BJ (cell line): ENCODE data around the gene KLHL13. TPM values are rescaled to one million over a fixed set of nuclear protein-coding genes. Genes with fewer than 3 reads are reported as not detected.

Source experiments
- CTCF ChIA-PET: fragments of 350-600 bp; formaldehyde crosslinking; extraction: SDS; loops from one replicate; lab custom pipeline; 2021; ENCODE audit warnings: antibody characterized with exemption, inconsistent platforms; lab: Yijun Ruan, JAX
- POLR2A ChIA-PET: fragments of 300-600 bp; sonication (Branson Sonifier 250); formaldehyde crosslinking; extraction: SDS; loops from one replicate; lab custom pipeline; 2021; ENCODE audit warnings: antibody characterized with exemption; lab: Charles Lee
- DNase-seq: peaks from one replicate; pipeline ENCODE4 v3.0.0-alpha.2; 2011; ENCODE audit warnings: low read depth
- H3K27me3 ChIP-seq: 2 replicates; pipeline ENCODE4 v1.6.0; 2011; ENCODE audit warnings: low read length; ENCODE audit not compliant: control insufficient read depth, insufficient read depth
- H3K36me3 ChIP-seq: 2 replicates; pipeline ENCODE4 v1.5.1; 2011; ENCODE audit warnings: low read length; ENCODE audit not compliant: control insufficient read depth, insufficient read depth
- H3K4me3 ChIP-seq: 2 replicates; pipeline ENCODE4 v1.5.1; 2011; ENCODE audit warnings: low read depth, mild to moderate bottlenecking, control low read depth, low read length
- polyA plus RNA-seq: library from polyadenylated mRNA; depleted of rRNA; stranded (reverse); fragments of >200 nt; gene quantifications from 2 replicates; pipeline ENCODE4 v1.2.3, GENCODE V29; 2011; rRNA removed
- small RNA-seq: library from RNA; depleted of rRNA; stranded (forward); fragments of <200 nt; gene quantifications from one replicate; pipeline ENCODE3, GENCODE V24; 2012; ENCODE audit warnings: low replicate concordance, low read depth; ENCODE audit not compliant: insufficient read length
- TF ChIP-seq, protein P1 (sequence below): IDR thresholded peaks from 2 replicates; pipeline ENCODE4 v1.5.1; 2011; ENCODE audit warnings: low read depth, mild to moderate bottlenecking, control low read depth, inconsistent platforms, low read length, moderate library complexity; ENCODE audit not compliant: insufficient read depth

Gene KLHL13
- polyA plus RNA-seq, 1 experiment = 1.0 TPM

DNA sequence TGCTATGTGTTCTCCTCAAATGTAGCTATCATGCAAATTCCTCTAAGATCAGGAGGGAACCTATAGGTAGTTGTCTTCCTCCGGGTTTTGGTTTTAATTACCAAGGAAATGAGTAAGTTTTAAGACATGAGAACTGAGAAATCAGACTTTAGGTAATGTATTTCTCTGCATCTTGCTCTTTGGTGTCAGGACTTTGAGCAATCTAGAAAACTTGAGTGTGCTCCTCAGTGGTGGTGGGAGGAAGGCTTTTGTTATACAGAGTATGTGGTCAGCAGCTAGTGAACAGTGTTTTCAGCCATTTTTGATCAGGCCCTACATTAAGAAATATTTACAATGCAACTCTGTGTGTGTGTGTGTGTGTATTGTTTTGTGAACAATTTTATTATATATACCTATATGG is 224.1 kb downstream of the KLHL13 start:
- POLR2A ChIA-PET = no interaction called here
- CTCF ChIA-PET = interaction anchor here (1.4 kb wide), 1 partner anchor 8 kb away, joined by 4 read pairs; no protein-coding TSS in a partner anchor
- DNase-seq = no peak

DNA sequence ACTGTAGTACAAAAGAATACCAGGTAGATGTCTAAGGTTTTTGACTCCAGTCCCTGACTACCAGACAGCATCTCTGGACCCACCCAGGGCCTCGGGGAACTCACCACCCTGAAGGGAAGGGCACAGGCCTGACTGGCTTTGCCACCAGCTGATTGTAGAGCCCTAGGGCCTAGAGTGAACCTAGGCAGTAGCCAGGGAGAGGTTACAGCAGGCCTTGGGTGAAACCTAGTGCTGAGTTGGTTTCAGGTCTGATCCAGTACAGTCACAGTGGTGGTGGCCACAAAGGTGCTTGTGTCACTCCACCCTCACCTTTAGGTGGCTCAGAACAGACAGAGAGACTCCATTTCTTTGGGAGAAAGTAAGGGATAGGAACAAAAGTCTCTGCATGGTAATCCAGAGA is 244.8 kb downstream of the KLHL13 start:
- no peaks in the 10 kb centered on the region for H3K36me3 ChIP-seq
- ChIA-PET CTCF (no interaction called here), POLR2A (no interaction called here)
- no peaks in the 10 kb centered on the region for H3K27me3 ChIP-seq
- TF ChIP-seq, protein P1, sequence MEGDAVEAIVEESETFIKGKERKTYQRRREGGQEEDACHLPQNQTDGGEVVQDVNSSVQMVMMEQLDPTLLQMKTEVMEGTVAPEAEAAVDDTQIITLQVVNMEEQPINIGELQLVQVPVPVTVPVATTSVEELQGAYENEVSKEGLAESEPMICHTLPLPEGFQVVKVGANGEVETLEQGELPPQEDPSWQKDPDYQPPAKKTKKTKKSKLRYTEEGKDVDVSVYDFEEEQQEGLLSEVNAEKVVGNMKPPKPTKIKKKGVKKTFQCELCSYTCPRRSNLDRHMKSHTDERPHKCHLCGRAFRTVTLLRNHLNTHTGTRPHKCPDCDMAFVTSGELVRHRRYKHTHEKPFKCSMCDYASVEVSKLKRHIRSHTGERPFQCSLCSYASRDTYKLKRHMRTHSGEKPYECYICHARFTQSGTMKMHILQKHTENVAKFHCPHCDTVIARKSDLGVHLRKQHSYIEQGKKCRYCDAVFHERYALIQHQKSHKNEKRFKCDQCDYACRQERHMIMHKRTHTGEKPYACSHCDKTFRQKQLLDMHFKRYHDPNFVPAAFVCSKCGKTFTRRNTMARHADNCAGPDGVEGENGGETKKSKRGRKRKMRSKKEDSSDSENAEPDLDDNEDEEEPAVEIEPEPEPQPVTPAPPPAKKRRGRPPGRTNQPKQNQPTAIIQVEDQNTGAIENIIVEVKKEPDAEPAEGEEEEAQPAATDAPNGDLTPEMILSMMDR = no peak
- H3K4me3 ChIP-seq = no peak overlapping the region
- no peak for DNase-seq

More for the DNA sequence above, 224.1 kb downstream of the KLHL13 start:
- no peak overlapping the region for H3K4me3 ChIP-seq
- TF ChIP-seq, protein P1 = no peak
- H3K36me3 ChIP-seq = no peaks in the 10 kb centered on the region
- H3K27me3 ChIP-seq = no peaks in the 10 kb centered on the region

DNA sequence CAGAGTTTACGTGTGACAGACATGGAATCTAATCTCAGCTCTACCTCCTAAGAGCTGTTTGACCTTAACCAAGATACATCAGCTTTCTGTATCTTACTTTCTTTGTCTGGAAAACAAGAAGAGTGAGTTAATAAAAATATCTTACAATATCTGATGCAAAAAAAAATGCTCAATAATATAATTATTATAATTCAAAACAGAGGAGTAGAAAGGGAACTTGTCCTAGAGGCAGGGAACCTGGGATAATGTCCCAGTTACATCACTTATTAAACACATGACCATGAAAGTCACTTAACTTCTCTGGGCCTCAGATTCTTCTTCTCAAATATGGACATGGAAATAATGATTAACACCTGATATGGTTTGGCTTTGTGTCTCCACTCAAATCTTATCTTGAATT is 256.1 kb downstream of the KLHL13 start:
- no peak for DNase-seq
- Histone ChIP-seq H3K36me3 (no peaks in the 10 kb centered on the region), H3K4me3 (no peak overlapping the region), H3K27me3 (no peaks in the 10 kb centered on the region)
- ChIA-PET POLR2A (no interaction called here), CTCF (no interaction called here)
- TF ChIP-seq, protein P1 = no peak

DNA sequence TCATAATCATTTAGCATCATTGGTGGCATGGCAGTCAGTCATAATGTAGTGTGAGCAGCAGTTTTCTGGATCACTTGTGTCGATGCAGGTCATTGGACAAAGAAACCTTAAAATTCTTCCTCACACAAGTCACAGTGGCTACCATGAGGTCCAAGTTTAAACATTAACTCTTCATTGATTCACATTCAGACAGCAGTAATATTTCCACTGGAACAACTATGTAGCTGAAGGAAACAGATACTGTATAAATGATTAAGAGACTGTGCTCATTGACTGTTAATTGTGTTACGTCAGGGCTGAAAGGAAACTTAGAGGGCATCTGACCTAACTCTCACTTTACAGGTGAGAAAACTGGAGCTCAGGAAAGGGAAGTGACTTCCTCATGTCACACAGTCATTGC is 261.8 kb downstream of the KLHL13 start:
- Histone ChIP-seq H3K4me3 (no peak overlapping the region), H3K36me3 (no peaks in the 10 kb centered on the region), H3K27me3 (no peaks in the 10 kb centered on the region)
- TF ChIP-seq, protein P1 = no peak
- ChIA-PET POLR2A (no interaction called here), CTCF (no interaction called here)
- DNase-seq = no peak

DNA sequence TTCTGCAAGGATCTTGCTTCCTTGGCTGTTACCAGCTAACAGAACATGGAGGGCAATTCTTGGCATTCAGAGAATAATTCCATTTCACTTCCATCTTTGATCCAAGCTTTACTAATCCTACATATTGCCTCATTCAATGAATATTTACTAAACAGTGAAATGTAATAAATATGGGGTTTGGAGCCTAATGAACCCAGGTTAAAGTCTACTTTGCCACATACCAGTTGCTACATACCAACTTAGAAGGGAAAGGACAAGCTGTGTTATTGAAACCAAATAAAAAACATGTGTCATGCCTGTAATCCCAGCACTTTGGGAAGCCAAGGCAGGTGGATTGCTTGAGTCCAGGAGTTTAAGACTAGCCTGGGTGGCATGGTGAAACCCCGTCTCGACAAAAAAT is 265.6 kb downstream of the KLHL13 start:
- Histone ChIP-seq H3K36me3 (no peaks in the 10 kb centered on the region), H3K27me3 (no peaks in the 10 kb centered on the region), H3K4me3 (no peak overlapping the region)
- ChIA-PET CTCF (no interaction called here), POLR2A (no interaction called here)
- no peak for DNase-seq
- TF ChIP-seq, protein P1 = no peak

Small RNA genes lying within 50 kb of the gene (small RNA-seq; reads per million reads assigned to genes)
- gene RF00019 (not detected), gene TUBB4BP3 (not detected)

Other genes starting within 250 kb of the KLHL13 start
- 7.5 and 13.3 TPM in 2 replicates for gene WDR44, start 229.3 kb upstream of the KLHL13 start, polyA plus RNA-seq